PC-3 (cell line): ENCODE results near the gene CEACAM20.

Source experiments
- EZH2phosphoT487 ChIP-seq: fragments of 300-600 bp; sonication (generic); IDR thresholded peaks from 2 replicates; pipeline ENCODE4 v1.6.1; 2018; ENCODE audit warnings: mild to moderate bottlenecking, antibody characterized with exemption, low read length, borderline replicate concordance
- TF ChIP-seq, protein P1 (sequence below): fragments of 300-600 bp; sonication (generic); conservative IDR thresholded peaks from 2 replicates; pipeline ENCODE4 v1.5.1; 2017; ENCODE audit warnings: antibody characterized with exemption, low read depth, mild to moderate bottlenecking, low read length

DNA sequence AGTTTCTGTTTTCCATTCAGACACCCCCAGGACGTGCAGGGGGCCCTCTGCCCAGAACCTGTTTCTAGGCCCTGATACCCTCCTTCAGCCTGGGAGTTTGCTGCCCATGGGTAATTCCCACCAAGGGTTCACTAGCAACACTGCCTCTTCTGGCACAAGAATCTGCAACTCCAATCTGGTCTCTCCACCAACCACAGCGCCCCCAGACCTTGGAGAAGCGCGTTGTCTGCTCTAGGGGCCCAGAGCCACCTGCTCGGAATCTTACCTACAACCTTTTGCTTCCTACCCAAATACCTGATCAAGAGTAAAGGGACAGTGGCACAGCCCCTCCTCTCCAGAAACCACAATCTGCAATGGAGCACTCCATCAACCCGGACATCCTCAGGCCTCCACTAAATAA is 29.9 kb downstream of the CEACAM20 start:
- TF ChIP-seq, protein P1, sequence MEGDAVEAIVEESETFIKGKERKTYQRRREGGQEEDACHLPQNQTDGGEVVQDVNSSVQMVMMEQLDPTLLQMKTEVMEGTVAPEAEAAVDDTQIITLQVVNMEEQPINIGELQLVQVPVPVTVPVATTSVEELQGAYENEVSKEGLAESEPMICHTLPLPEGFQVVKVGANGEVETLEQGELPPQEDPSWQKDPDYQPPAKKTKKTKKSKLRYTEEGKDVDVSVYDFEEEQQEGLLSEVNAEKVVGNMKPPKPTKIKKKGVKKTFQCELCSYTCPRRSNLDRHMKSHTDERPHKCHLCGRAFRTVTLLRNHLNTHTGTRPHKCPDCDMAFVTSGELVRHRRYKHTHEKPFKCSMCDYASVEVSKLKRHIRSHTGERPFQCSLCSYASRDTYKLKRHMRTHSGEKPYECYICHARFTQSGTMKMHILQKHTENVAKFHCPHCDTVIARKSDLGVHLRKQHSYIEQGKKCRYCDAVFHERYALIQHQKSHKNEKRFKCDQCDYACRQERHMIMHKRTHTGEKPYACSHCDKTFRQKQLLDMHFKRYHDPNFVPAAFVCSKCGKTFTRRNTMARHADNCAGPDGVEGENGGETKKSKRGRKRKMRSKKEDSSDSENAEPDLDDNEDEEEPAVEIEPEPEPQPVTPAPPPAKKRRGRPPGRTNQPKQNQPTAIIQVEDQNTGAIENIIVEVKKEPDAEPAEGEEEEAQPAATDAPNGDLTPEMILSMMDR: no peak
- TF ChIP-seq EZH2phosphoT487: no peak
